NCI-H2227 (cell line): Measurements from ENCODE around the gene TERC.
"Not testable (repeated sequence)": the region's sequence is repeated elsewhere in the genome, so short reads cannot be mapped to it uniquely, and the experiment has no call there.

Source experiments
- DNase-seq: peaks from one replicate; lab custom pipeline; 2025; ENCODE audit not compliant: unreplicated experiment; lab: John Stamatoyannopoulos, UW

TERC gene

GRCh38 chr3:169771497-169772304 is 6.8 kb upstream of the TERC start:
- DNase-seq: peak; percentile 92

- DNase-seq: peak; percentile 79
These were observed 4.7 kb upstream of the TERC start, which contains the start of gene ACTRT3 for GRCh38 chr3:169769287-169770181. TSS of gene ACTRT3 (minus strand) at chr3:169769561. CDS start at chr3:169769520, 41 bp downstream.

- peak; percentile 67 for DNase-seq
These were observed 463 bp downstream of the TERC start for GRCh38 chr3:169764312-169764881.

GRCh38 chr3:169760479-169760878 is 4.4 kb downstream of the TERC start:
- DNase-seq: no peak

GRCh38 chr3:169759256-169759655 is 5.6 kb downstream of the TERC start:
- no peak for DNase-seq

- no peak for DNase-seq
These were observed 6.4 kb downstream of the TERC start for GRCh38 chr3:169758359-169758994.

- no peak for DNase-seq
These were observed 9.4 kb downstream of the TERC start for GRCh38 chr3:169755488-169755887.

- no peak for DNase-seq
These were observed 10.1 kb downstream of the TERC start for GRCh38 chr3:169754711-169755110.

- no peak for DNase-seq
These were observed 13.0 kb downstream of the TERC start for GRCh38 chr3:169751875-169752274.

- no peak for DNase-seq
These were observed 14.2 kb downstream of the TERC start for GRCh38 chr3:169750665-169751064.

- DNase-seq: no peak
These were observed 16.2 kb downstream of the TERC start for GRCh38 chr3:169748670-169749069.

GRCh38 chr3:169746924-169747323 is 17.9 kb downstream of the TERC start:
- DNase-seq: no peak

GRCh38 chr3:169744366-169745054 is 20.4 kb downstream of the TERC start:
- DNase-seq: no peak

- DNase-seq: no peak
These were observed 25.8 kb downstream of the TERC start for GRCh38 chr3:169739067-169739466.

- DNase-seq: not testable (repeated sequence)
These were observed 33.0 kb downstream of the TERC start for GRCh38 chr3:169731857-169732256.

- no peak for DNase-seq
These were observed 42.1 kb downstream of the TERC start for GRCh38 chr3:169722724-169723123.

- DNase-seq: not testable (repeated sequence)
These were observed 46.4 kb downstream of the TERC start for GRCh38 chr3:169718415-169718814.
